Activated naive CD8-positive, alpha-beta T cell (primary cell): Measurements from ENCODE around the gene ACTRT1.

ENCODE experiments used
- H3K27ac Mint-ChIP-seq: one replicate; pipeline ENCODE4 v1.8.0; 2021; ENCODE audit warnings: mixed read lengths
- H3K27me3 Mint-ChIP-seq: one replicate; pipeline ENCODE4 v1.8.0; 2021; ENCODE audit warnings: mixed read lengths
- H3K36me3 Mint-ChIP-seq: one replicate; pipeline ENCODE4 v1.8.0; 2021; ENCODE audit warnings: mixed read lengths
- H3K4me1 Mint-ChIP-seq: one replicate; pipeline ENCODE4 v1.8.0; 2021; ENCODE audit warnings: low read depth, mixed read lengths
- H3K4me3 Mint-ChIP-seq: one replicate; pipeline ENCODE4 v1.8.0; 2021; ENCODE audit warnings: mild to moderate bottlenecking, mixed read lengths
- H3K9me3 Mint-ChIP-seq: one replicate; pipeline ENCODE4 v1.8.0; 2021; ENCODE audit warnings: low read depth, mixed read lengths

The ACTRT1 gene

DNA sequence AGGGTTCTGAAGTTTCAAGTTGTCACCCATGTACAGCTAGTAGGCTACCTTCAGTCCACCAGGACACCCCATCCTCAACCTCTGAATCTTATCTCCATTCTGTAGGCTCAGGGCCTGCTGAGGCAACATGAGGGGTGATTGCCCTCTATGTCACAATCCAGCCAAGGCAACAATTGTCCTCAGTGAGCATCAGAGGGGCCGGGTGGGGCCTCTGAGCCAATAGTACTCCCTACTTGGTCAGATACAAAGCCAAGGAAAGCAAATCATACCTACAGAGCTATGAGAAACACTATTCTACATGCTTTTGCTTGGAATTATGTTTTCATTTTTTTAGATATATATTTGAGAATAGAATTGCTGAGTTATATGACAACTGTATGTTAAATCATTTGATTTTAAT, at the start of gene ACTRT1:
Gene ACTRT1 (minus strand): TSS at position 101 of the 400 bp plus-strand sequence. CDS start 197 bp downstream, outside the sequence.
- H3K27ac Mint-ChIP-seq: no peak within 1 kb of the TSS
- H3K4me3 Mint-ChIP-seq: no peak within 1 kb of the TSS
- no peaks in the 10 kb centered on the region for H3K4me1 Mint-ChIP-seq
- H3K27me3 Mint-ChIP-seq: no peaks in the 10 kb centered on the region
- no peaks in the 10 kb centered on the region for H3K9me3 Mint-ChIP-seq
- no peaks in the 10 kb centered on the region for H3K36me3 Mint-ChIP-seq

DNA sequence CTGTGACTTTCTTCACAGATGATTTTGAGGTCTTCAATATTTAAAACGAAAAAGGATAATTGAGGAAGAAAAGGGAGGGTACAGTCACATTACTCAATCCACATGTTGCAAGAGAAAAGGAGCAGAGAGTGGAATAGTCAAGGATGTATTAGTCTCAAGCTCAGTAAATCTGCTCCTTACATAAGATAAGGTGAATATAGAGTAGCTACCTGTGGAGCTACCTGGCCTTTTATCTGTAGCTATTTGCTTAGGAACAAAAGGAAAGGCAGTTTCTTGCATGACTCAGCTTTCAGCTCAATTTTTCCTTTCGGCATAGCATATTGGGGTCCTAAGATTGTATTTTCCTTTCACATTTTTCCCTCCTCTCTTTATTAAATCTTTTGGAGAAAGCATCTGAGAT, 26.3 kb upstream of the ACTRT1 start:
- no peaks in the 10 kb centered on the region for H3K9me3 Mint-ChIP-seq
- no peaks in the 10 kb centered on the region for H3K36me3 Mint-ChIP-seq
- H3K4me1 Mint-ChIP-seq: no peaks in the 10 kb centered on the region
- no peaks in the 10 kb centered on the region for H3K27me3 Mint-ChIP-seq
- no peak overlapping the region for H3K4me3 Mint-ChIP-seq
- H3K27ac Mint-ChIP-seq: no peak overlapping the region

GRCh38 chrX:128057421-128057820, 5.2 kb upstream of the ACTRT1 start:
- no peaks in the 10 kb centered on the region for H3K9me3 Mint-ChIP-seq
- no peaks in the 10 kb centered on the region for H3K4me1 Mint-ChIP-seq
- H3K4me3 Mint-ChIP-seq: no peak overlapping the region
- H3K27ac Mint-ChIP-seq: no peak overlapping the region
- no peaks in the 10 kb centered on the region for H3K36me3 Mint-ChIP-seq
- H3K27me3 Mint-ChIP-seq: no peaks in the 10 kb centered on the region

DNA sequence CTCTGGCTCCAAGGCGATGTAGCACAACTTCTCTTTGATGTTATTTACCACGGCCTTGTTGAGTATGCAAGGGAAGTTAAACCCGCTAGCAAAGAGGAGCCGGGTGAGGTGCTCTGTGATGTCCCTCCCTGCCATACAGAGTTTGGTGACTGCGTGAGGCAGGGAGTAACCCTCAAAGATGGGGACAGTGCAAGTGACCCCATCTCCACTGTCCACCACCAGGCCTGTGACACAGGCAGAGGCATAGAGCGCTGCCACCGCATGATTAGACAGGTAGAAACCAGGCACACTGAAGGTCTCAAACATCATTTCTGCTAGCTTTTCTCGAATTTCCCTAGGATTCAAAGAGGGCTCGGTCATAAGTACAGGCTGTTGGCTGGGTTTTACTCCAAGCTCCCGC, 677 bp downstream of the ACTRT1 start:
- H3K27ac Mint-ChIP-seq: no peak overlapping the region
- H3K4me3 Mint-ChIP-seq: no peak overlapping the region
- H3K36me3 Mint-ChIP-seq: no peaks in the 10 kb centered on the region
- H3K9me3 Mint-ChIP-seq: no peaks in the 10 kb centered on the region
- no peaks in the 10 kb centered on the region for H3K4me1 Mint-ChIP-seq
- H3K27me3 Mint-ChIP-seq: no peaks in the 10 kb centered on the region

DNA sequence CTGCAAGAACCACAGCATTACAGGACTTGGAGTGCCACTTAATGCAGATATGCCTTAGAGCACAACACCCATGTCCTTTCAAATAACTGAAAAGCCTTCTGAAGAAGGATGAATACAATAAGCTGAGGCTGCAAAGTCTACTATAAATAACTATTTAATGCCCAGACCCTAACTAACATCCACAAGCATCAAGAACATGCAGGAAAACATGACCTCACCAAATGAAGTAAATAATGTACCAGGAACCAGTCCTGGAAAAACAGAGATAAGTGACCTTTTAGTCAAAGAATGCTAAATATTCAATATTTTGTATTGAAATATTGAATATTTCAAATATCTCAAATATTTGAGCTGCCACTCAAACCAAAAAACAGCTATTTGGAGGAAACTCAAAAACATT, 16.9 kb downstream of the ACTRT1 start:
- no peak overlapping the region for H3K4me3 Mint-ChIP-seq
- no peaks in the 10 kb centered on the region for H3K4me1 Mint-ChIP-seq
- H3K9me3 Mint-ChIP-seq: no peaks in the 10 kb centered on the region
- no peaks in the 10 kb centered on the region for H3K36me3 Mint-ChIP-seq
- no peak overlapping the region for H3K27ac Mint-ChIP-seq
- H3K27me3 Mint-ChIP-seq: no peaks in the 10 kb centered on the region

DNA sequence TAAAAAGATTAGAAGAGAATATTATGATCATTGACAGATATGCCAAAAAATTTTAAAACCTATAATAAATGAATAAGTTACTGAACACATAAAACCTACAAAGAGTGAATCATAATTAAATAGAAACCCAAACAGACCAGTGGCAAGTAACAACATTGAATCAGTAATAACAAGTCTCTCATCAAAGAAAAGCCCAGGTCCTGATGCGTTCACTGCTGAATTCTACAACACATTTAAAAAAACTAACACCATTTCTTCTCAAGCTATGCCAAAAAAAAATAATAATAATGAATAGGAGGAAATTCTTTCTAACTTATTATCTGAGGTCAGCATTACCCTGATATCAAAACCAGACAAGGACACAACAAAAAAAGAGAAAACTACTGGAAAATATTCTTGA, 30.6 kb downstream of the ACTRT1 start:
- H3K4me3 Mint-ChIP-seq: no peak overlapping the region
- H3K27me3 Mint-ChIP-seq: no peaks in the 10 kb centered on the region
- H3K4me1 Mint-ChIP-seq: no peaks in the 10 kb centered on the region
- H3K36me3 Mint-ChIP-seq: no peaks in the 10 kb centered on the region
- no peaks in the 10 kb centered on the region for H3K9me3 Mint-ChIP-seq
- H3K27ac Mint-ChIP-seq: no peak overlapping the region

- H3K9me3 Mint-ChIP-seq: no peaks in the 10 kb centered on the region
- H3K27ac Mint-ChIP-seq: no peak overlapping the region
- no peaks in the 10 kb centered on the region for H3K36me3 Mint-ChIP-seq
- H3K4me3 Mint-ChIP-seq: no peak overlapping the region
- H3K27me3 Mint-ChIP-seq: no peaks in the 10 kb centered on the region
- H3K4me1 Mint-ChIP-seq: no peaks in the 10 kb centered on the region
Measured at GRCh38 chrX:128020701-128021100, 31.5 kb downstream of the ACTRT1 start.

DNA sequence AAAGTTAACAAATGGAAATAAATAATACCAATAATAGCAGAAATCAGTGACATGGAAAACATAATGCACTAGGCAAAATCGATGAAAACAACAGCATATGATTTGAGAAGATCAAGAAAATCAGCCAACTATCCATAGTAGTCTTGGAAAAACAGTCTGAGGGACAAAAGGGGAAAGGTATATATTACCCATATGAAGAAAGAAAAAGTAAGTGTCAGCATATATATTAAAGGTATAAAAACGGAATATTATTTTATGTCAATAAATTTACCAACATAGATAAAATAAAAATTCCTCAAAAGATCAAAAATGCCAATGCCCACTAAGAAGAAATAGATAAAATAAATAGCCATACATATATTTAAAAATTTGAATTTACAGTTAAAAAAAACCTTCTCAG, 33.0 kb downstream of the ACTRT1 start:
- no peak overlapping the region for H3K27ac Mint-ChIP-seq
- no peaks in the 10 kb centered on the region for H3K36me3 Mint-ChIP-seq
- no peaks in the 10 kb centered on the region for H3K27me3 Mint-ChIP-seq
- no peak overlapping the region for H3K4me3 Mint-ChIP-seq
- H3K4me1 Mint-ChIP-seq: no peaks in the 10 kb centered on the region
- no peaks in the 10 kb centered on the region for H3K9me3 Mint-ChIP-seq

DNA sequence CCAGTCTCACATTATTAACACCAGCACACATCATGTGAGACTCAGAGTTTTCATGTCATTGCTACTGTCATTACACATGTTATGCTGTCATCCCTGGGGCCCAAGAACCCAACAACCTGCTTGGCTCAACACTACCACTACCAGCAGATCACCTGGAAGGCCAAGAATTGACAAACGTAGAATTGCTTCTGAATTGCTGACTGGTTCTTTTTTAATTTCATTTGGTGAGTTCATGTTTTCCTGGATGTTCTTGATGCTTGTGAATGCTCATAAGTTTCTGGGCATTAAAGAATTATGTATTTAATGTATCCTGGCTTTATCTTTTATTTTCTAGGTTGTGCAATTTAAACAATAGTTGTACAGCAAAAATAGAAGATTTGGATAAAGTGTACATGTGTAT, 40.2 kb downstream of the ACTRT1 start:
- Mint-ChIP-seq H3K4me3 (no peak overlapping the region), H3K27ac (no peak overlapping the region), H3K36me3 (no peaks in the 10 kb centered on the region), H3K27me3 (no peaks in the 10 kb centered on the region), H3K4me1 (no peaks in the 10 kb centered on the region), H3K9me3 (peaks cover 3% of the 10 kb centered on the region)

DNA sequence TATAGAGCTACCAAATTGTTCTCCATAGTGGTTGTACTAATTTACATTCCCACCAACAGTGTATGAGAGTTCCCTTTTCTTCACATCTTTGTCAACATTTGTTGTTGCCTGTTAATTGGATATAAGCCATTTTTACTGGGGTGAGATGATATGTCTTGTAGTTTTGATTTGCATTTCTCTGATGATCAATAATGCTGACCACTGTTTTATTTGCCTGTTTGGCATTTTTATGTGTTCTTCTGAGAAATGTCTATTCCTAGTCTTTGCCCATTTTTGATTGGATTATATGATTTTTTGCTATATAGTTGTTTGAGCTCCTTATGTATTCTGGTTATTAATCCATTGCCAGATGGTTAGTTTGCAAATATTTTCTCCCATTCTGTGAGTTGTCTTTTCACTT, 44.3 kb downstream of the ACTRT1 start:
- Mint-ChIP-seq H3K27me3 (no peaks in the 10 kb centered on the region), H3K4me1 (no peaks in the 10 kb centered on the region), H3K4me3 (no peak overlapping the region), H3K27ac (no peak overlapping the region), H3K9me3 (peaks cover 3% of the 10 kb centered on the region), H3K36me3 (no peaks in the 10 kb centered on the region)
